H9 (cell line): ENCODE measurements around the gene COG3. TPM values are rescaled to one million over a fixed set of nuclear protein-coding genes. Genes with fewer than 3 reads are reported as not detected.

Experiments
- DNase-seq: peaks from one replicate; pipeline ENCODE4 v3.0.0-alpha.2; 2017
- H2AFZ ChIP-seq: one replicate; pipeline ENCODE4 v1.6.1; 2013; ENCODE audit warnings: mild to moderate bottlenecking, low read length, control low read depth, moderate library complexity
- H2AK5ac ChIP-seq: 2 replicates; pipeline ENCODE4 v1.6.1; 2013; ENCODE audit warnings: low read length, control low read depth, mixed read lengths; ENCODE audit not compliant: insufficient read length
- H2BK120ac ChIP-seq: one replicate; pipeline ENCODE4 v1.6.1; 2013; ENCODE audit warnings: low read depth, mild to moderate bottlenecking, low read length, control low read depth, inconsistent platforms; ENCODE audit not compliant: poor library complexity, severe bottlenecking
- H2BK12ac ChIP-seq: 2 replicates; pipeline ENCODE4 v1.6.1; 2013; ENCODE audit warnings: low read length, control low read depth, mixed read lengths, low read depth; ENCODE audit not compliant: insufficient read length
- H2BK15ac ChIP-seq: 2 replicates; pipeline ENCODE4 v1.6.1; 2013; ENCODE audit warnings: low read depth, low read length, control low read depth
- H2BK20ac ChIP-seq: one replicate; pipeline ENCODE4 v1.6.1; 2013; ENCODE audit warnings: low read depth, mild to moderate bottlenecking, low read length, control low read depth, inconsistent platforms; ENCODE audit not compliant: poor library complexity, severe bottlenecking
- H2BK5ac ChIP-seq: 2 replicates; pipeline ENCODE4 v1.6.1; 2013; ENCODE audit warnings: low read length, control low read depth, mixed read lengths; ENCODE audit not compliant: insufficient read length
- H3K14ac ChIP-seq: 2 replicates; pipeline ENCODE4 v1.6.1; 2013; ENCODE audit warnings: low read length, control low read depth; ENCODE audit not compliant: insufficient read depth
- H3K18ac ChIP-seq: 2 replicates; pipeline ENCODE4 v1.6.1; 2013; ENCODE audit warnings: low read depth, mild to moderate bottlenecking, mixed read lengths, low read length, control low read depth; ENCODE audit not compliant: insufficient read length
- H3K23ac ChIP-seq: 2 replicates; pipeline ENCODE4 v1.6.1; 2013; ENCODE audit warnings: low read length, control low read depth, mixed read lengths, low read depth; ENCODE audit not compliant: insufficient read length
- H3K23me2 ChIP-seq: 2 replicates; pipeline ENCODE4 v1.6.1; 2013; ENCODE audit warnings: low read depth, mild to moderate bottlenecking, mixed read lengths, low read length, control low read depth; ENCODE audit not compliant: insufficient read length, poor library complexity, severe bottlenecking
- H3K27ac ChIP-seq: 2 replicates; pipeline ENCODE4 v1.5.1; 2013; ENCODE audit warnings: low read length, control low read depth, mixed read lengths, low read depth; ENCODE audit not compliant: insufficient read length
- H3K27me3 ChIP-seq: 2 replicates; pipeline ENCODE4 v1.6.1; 2013; ENCODE audit warnings: low read length, control low read depth, inconsistent platforms; ENCODE audit not compliant: insufficient read depth
- H3K4ac ChIP-seq: 2 replicates; pipeline ENCODE4 v1.6.1; 2013; ENCODE audit warnings: low read depth, mild to moderate bottlenecking, control low read depth, inconsistent platforms, low read length, moderate library complexity
- H3K4me1 ChIP-seq: 2 replicates; pipeline ENCODE4 v1.6.1; 2013; ENCODE audit warnings: low read length, control low read depth, inconsistent platforms; ENCODE audit not compliant: insufficient read depth
- H3K4me2 ChIP-seq: 2 replicates; pipeline ENCODE4 v1.6.1; 2013; ENCODE audit warnings: low read length, control low read depth, mixed read lengths; ENCODE audit not compliant: insufficient read length, insufficient read depth
- H3K56ac ChIP-seq: 2 replicates; pipeline ENCODE4 v1.6.1; 2013; ENCODE audit warnings: low read depth, mild to moderate bottlenecking, mixed read lengths, low read length, control low read depth; ENCODE audit not compliant: insufficient read length
- H3K79me1 ChIP-seq: 2 replicates; pipeline ENCODE4 v1.6.1; 2013; ENCODE audit warnings: low read depth, mild to moderate bottlenecking, moderate library complexity, low read length, control low read depth, inconsistent platforms; ENCODE audit not compliant: insufficient read depth, poor library complexity, severe bottlenecking
- H3K79me2 ChIP-seq: 2 replicates; pipeline ENCODE4 v1.6.1; 2013; ENCODE audit warnings: low read length, control low read depth, inconsistent platforms; ENCODE audit not compliant: insufficient read depth
- H3K9ac ChIP-seq: 2 replicates; pipeline ENCODE4 v1.6.1; 2013; ENCODE audit warnings: low read length, control low read depth, mixed read lengths; ENCODE audit not compliant: insufficient read length; ENCODE audit errors: extremely low read depth
- H3K9me3 ChIP-seq: one replicate; pipeline ENCODE4 v1.6.1; 2013; ENCODE audit warnings: low read depth, low read length, inconsistent platforms; ENCODE audit not compliant: control insufficient read depth
- H3T11ph ChIP-seq: one replicate; pipeline ENCODE4 v1.6.1; 2013; ENCODE audit warnings: mild to moderate bottlenecking, low read length, control low read depth, inconsistent platforms
- H4K20me1 ChIP-seq: one replicate; pipeline ENCODE4 v1.6.1; 2013; ENCODE audit not compliant: control insufficient read depth, insufficient read length, insufficient read depth
- H4K5ac ChIP-seq: 2 replicates; pipeline ENCODE4 v1.6.1; 2013; ENCODE audit warnings: low read depth, mild to moderate bottlenecking, mixed read lengths, low read length, control low read depth; ENCODE audit not compliant: insufficient read length
- H4K8ac ChIP-seq: replicated peaks from 2 replicates; pipeline ENCODE4 v1.6.1; 2013; ENCODE audit warnings: low read length, control low read depth, mixed read lengths, low read depth; ENCODE audit not compliant: insufficient read length
- H4K91ac ChIP-seq: 2 replicates; pipeline ENCODE4 v1.6.1; 2013; ENCODE audit warnings: low read depth, mild to moderate bottlenecking, moderate library complexity, mixed read lengths, low read length, control low read depth; ENCODE audit not compliant: insufficient read length
- H3K27ac Mint-ChIP-seq, 3 experiments: 2 replicates in 2 of 3; 3 replicates in 1 of 3; pipeline ENCODE4 v1.8.0; 2020 to 2021; ENCODE audit warnings: mixed read lengths in 3 of 3, mild to moderate bottlenecking in 1 of 3, moderate library complexity in 1 of 3
- H3K27me3 Mint-ChIP-seq: 2 replicates; pipeline ENCODE4 v1.8.0; 2021; ENCODE audit warnings: low read depth, mild to moderate bottlenecking, moderate library complexity, mixed read lengths
- H3K36me3 Mint-ChIP-seq, 3 experiments: 2 replicates in 2 of 3; 3 replicates in 1 of 3; pipeline ENCODE4 v1.8.0; 2020 to 2021; ENCODE audit warnings: low read depth in 3 of 3, mixed read lengths in 3 of 3; ENCODE audit not compliant: insufficient read depth in 1 of 3
- H3K4me1 Mint-ChIP-seq, 2 experiments: 2 replicates each; pipeline ENCODE4 v1.8.0; 2020; ENCODE audit warnings: mixed read lengths in 2 of 2
- H3K4me3 Mint-ChIP-seq, 2 experiments: 2 replicates in 1 of 2; 3 replicates in 1 of 2; pipeline ENCODE4 v1.8.0; 2020 to 2021; ENCODE audit warnings: mild to moderate bottlenecking in 2 of 2, mixed read lengths in 2 of 2, moderate library complexity in 1 of 2
- H3K9me3 Mint-ChIP-seq, 2 experiments: 2 replicates in 1 of 2; 3 replicates in 1 of 2; pipeline ENCODE4 v1.8.0; 2020; ENCODE audit warnings: mild to moderate bottlenecking in 2 of 2, mixed read lengths in 2 of 2, moderate library complexity in 1 of 2
- CTCF ChIP-seq: fragments of 200-600 bp; sonication (generic); conservative IDR thresholded peaks from 3 replicates; pipeline ENCODE4 v1.8.0; 2021; ENCODE audit warnings: antibody characterized with exemption, mild to moderate bottlenecking
- WGBS: extraction: QIAGEN DNeasy Blood & Tissue Kit; methylation state at CpG from one replicate; pipeline ENCODE4 v1.1.7; 2013; ENCODE audit warnings: missing lambda C conversion rate, low lambda C conversion rate, mixed read lengths; ENCODE audit not compliant: insufficient read length; ENCODE audit errors: extremely low coverage; 5-methylcytosine and 5-hydroxymethylcytosine counted together
- total RNA-seq: library from RNA; stranded (reverse); gene quantifications from 2 replicates; pipeline ENCODE4 v1.2.1, GENCODE V29; 2021

COG3 gene
- total RNA-seq, 1 experiment from 2014 or later: 16.5 TPM

GRCh38 chr13:45534604-45535003 is 69.9 kb downstream of the COG3 start:
- Histone ChIP-seq H2BK12ac (no peak overlapping the region), H3K27ac (no peak overlapping the region), H3K4ac (no peak overlapping the region), H3K79me1 (no peaks in the 10 kb centered on the region), H3K14ac (no peak overlapping the region), H3K4me1 (no peaks in the 10 kb centered on the region), H3K56ac (no peak overlapping the region), H4K8ac (no peak overlapping the region), H3K4me2 (no peak overlapping the region), H4K20me1 (no peaks in the 10 kb centered on the region), H3K18ac (no peak overlapping the region), H2AK5ac (no peak overlapping the region), H3K9ac (no peak overlapping the region), H2BK5ac (no peak overlapping the region), H3K23me2 (no peaks in the 10 kb centered on the region), H4K5ac (no peak overlapping the region), H3K9me3 (no peaks in the 10 kb centered on the region), H2BK20ac (no peak overlapping the region), H3K79me2 (no peaks in the 10 kb centered on the region), H3K27me3 (no peaks in the 10 kb centered on the region), H4K91ac (no peak overlapping the region), H2AFZ (no peak overlapping the region), H3K23ac (no peak overlapping the region), H3T11ph (no peak overlapping the region), H2BK15ac (no peak overlapping the region), H2BK120ac (no peak overlapping the region)
- H3K4me3 Mint-ChIP-seq: no peak overlapping the region
- no peak for TF ChIP-seq CTCF
- no peaks in the 10 kb centered on the region for H3K4me1 Mint-ChIP-seq
- no CpG with 5 or more reads among the region's 9 CpGs for WGBS
- DNase-seq: no peak
- H3K27me3 Mint-ChIP-seq: no peaks in the 10 kb centered on the region
- H3K27ac Mint-ChIP-seq: no peak overlapping the region
- peaks cover 9 to 41% (median 39%) of the 10 kb centered on the region in 3 experiments; a peak in 6 of 7 replicates for H3K36me3 Mint-ChIP-seq
- H3K9me3 Mint-ChIP-seq: no peaks in the 10 kb centered on the region
